Spleen (tissue), 11 donors: Measurements from ENCODE around the gene C12orf42. TPM values are rescaled to one million over a fixed set of nuclear protein-coding genes. Genes with fewer than 3 reads are reported as not detected.

Source experiments
- DNase-seq: peaks from one replicate; pipeline ENCODE4 v3.0.0-alpha.2; 2020
- H3K27ac ChIP-seq, 8 donors: fragments of 200-600 bp; sonication (generic) in 7 of 8; 1 replicate in 4 of 8; 2 replicates in 4 of 8; pipeline versions ENCODE4 v1.5.0 to v1.8.0; 2016 to 2021; ENCODE audit warnings: inconsistent platforms in 4 of 8, mild to moderate bottlenecking in 4 of 8, moderate library complexity in 1 of 8
- H3K27me3 ChIP-seq, 7 donors: fragments of 200-600 bp; sonication (generic) in 6 of 7; replicated peaks in 1 of 7; 1 replicate in 4 of 7; 2 replicates in 3 of 7; pipeline versions ENCODE4 v1.5.0 to v1.8.0; 2016 to 2021; ENCODE audit warnings: inconsistent platforms in 3 of 7, mild to moderate bottlenecking in 1 of 7
- H3K36me3 ChIP-seq, 6 donors: fragments of 200-600 bp; sonication (generic) in 5 of 6; 1 replicate in 4 of 6; 2 replicates in 2 of 6; pipeline versions ENCODE4 v1.5.0 to v1.8.0; 2016 to 2021; ENCODE audit warnings: inconsistent platforms in 2 of 6
- H3K4me1 ChIP-seq, 6 donors: fragments of 200-600 bp; sonication (generic) in 5 of 6; 1 replicate in 3 of 6; 2 replicates in 3 of 6; pipeline versions ENCODE4 v1.5.0 to v1.8.0; 2016 to 2021; ENCODE audit warnings: inconsistent platforms in 3 of 6
- H3K4me3 ChIP-seq, 8 donors: fragments of 200-600 bp; sonication (generic) in 7 of 8; 1 replicate in 4 of 8; 2 replicates in 4 of 8; pipeline versions ENCODE4 v1.5.0 to v1.8.0; 2016 to 2021; ENCODE audit warnings: inconsistent platforms in 4 of 8, mild to moderate bottlenecking in 4 of 8, moderate library complexity in 2 of 8
- H3K9me3 ChIP-seq, 8 donors: fragments of 200-600 bp; sonication (generic) in 7 of 8; 1 replicate in 4 of 8; 2 replicates in 4 of 8; pipeline versions ENCODE4 v1.5.0 to v1.8.0; 2016 to 2021; ENCODE audit warnings: inconsistent platforms in 4 of 8
- CTCF ChIP-seq, 11 experiments: fragments of 200-600 bp in 7 of 11; fragments of 450-650 bp in 4 of 11; sonication (generic) in 4 of 11; IDR thresholded peaks in 8 of 11; conservative IDR thresholded peaks in 3 of 11; 1 replicate in 7 of 11; 2 replicates in 4 of 11; pipeline versions ENCODE4 v1.4.0 to v1.8.0; 2016 to 2021; ENCODE audit warnings: antibody characterized with exemption in 11 of 11, inconsistent platforms in 4 of 11, mild to moderate bottlenecking in 1 of 11
- POLR2A ChIP-seq, 3 donors: fragments of 450-650 bp; IDR thresholded peaks; one replicate each; pipeline ENCODE4 v1.5.1; 2017; ENCODE audit warnings: antibody characterized with exemption in 3 of 3, mild to moderate bottlenecking in 1 of 3
- POLR2AphosphoS5 ChIP-seq, 3 donors: sonication (generic); formaldehyde crosslinking; IDR thresholded peaks; one replicate each; pipeline ENCODE4 v1.5.1; 2017; ENCODE audit warnings: antibody characterized with exemption in 3 of 3
- WGBS, 5 donors: extraction: QIAGEN DNeasy Blood & Tissue Kit in 3 of 5; methylation state at CpG; one replicate each; pipeline versions ENCODE4 v1.1.5 to v1.1.7; 2013 to 2018; 5-methylcytosine and 5-hydroxymethylcytosine counted together
- intact Hi-C: fragments of 100-400 bp; cut with DNase I; formaldehyde crosslinking; loops from one replicate; pipeline ENCODE4 v1.15.0; 2023; ENCODE audit warnings: low total_unique reads
- polyA plus RNA-seq, 3 donors: library from polyadenylated mRNA; stranded (reverse); fragments of 200-250 nt; gene quantifications; one replicate each; pipeline ENCODE4 v1.2.1, GENCODE V29; 2013
- total RNA-seq, 7 donors: library from RNA; depleted of rRNA in 3 of 7; stranded (reverse); fragments of >200 nt in 3 of 7; fragmentation: NEBNext Ultra II Directional in 4 of 7; extraction: Animal tissue kit (Norgen Biotek cat#: 25700) in 4 of 7; gene quantifications; one replicate each; pipeline versions ENCODE4 v1.1.0 to v1.2.1, GENCODE V29; 2016 to 2021
- donor health status: healthy with polysubstance abuse.
- donor health status: DM: no; HTN: no; CAD: no; lungs with moderate emphysema.
- donor health status: DM: no; HTN: no; CAD: no.
- donor health status: Bipolar disorder and iron deficiency.
- donor health status: healthy.
- donor health status: DM: no; HTN: no; CAD: no.
- donor health status: DM: yes; HTN: yes; CAD: no.

Gene C12orf42
- total and polyA plus RNA-seq, 10 donors: 3.7 to 18.1 (median 11.9) TPM

GRCh38 chr12:103494734-103495468, 867 bp downstream of the C12orf42 start:
- no peak for DNase-seq
- peak overlapping the region; percentile 25 to 69 (median 46) for H3K4me3 ChIP-seq
- H3K4me1 ChIP-seq: peaks cover 0 to 23% (median 13%) of the 10 kb centered on the region in 6 donors
- H3K9me3 ChIP-seq: no peaks in the 10 kb centered on the region
- TF ChIP-seq POLR2A (IDR thresholded peaks at IDR 0.05): no peak
- TF ChIP-seq CTCF (IDR thresholded peaks at IDR 0.05 in 8 of 11, conservative IDR thresholded peaks at IDR 0.05 in 3 of 11): no peak
- TF ChIP-seq POLR2AphosphoS5 (IDR thresholded peaks at IDR 0.05): no peak
- H3K27me3 ChIP-seq: peaks cover 0 to 38% (median 10%) of the 10 kb centered on the region in 7 donors
- peak overlapping the region in 3 of 8 donors; percentile 60 to 79 (median 68) for H3K27ac ChIP-seq
- 7 to 12% (median 11%) methylated on average over 15 to 23 of the region's 24 CpGs for WGBS, 5 donors
- no peaks in the 10 kb centered on the region for H3K36me3 ChIP-seq
- intact Hi-C loops: no loop called here

DNA sequence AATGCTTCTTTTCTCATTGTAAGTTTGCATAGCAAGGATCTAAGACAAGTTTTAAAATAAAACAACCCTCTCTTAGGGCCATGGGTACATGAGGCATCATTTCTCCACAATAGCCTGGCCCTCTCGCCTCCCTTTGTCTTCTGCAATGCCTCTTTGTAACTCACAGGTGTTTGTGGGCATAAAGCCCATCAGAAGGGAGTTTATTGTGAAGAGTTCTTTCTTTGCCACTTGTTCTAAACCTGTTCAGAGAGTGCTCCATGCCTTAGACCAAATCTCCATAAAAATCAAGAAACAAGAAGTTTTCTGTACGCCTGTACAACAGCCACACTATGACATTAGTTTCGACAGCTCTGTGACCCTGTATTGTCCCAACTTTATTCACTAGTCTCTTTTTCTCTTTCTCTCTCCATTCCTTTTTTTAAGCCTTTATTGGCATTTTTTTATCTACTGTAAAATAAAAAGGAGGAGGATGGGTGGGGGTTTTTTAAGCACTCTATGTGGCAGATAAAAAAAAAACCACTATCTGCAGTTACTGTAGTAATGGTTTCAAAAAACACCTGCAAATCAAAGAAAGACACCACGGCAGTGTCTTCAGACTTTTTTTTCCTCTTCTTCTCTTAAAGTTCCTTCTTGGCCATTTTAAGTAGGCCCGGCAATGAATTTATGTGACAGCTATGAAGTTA, 1.6 kb downstream of the C12orf42 start:
- TF ChIP-seq POLR2A (IDR thresholded peaks at IDR 0.05): no peak
- no peak for TF ChIP-seq CTCF (IDR thresholded peaks at IDR 0.05 in 8 of 11, conservative IDR thresholded peaks at IDR 0.05 in 3 of 11)
- no peak for TF ChIP-seq POLR2AphosphoS5 (IDR thresholded peaks at IDR 0.05)
- H3K36me3 ChIP-seq: no peaks in the 10 kb centered on the region
- H3K9me3 ChIP-seq: peaks cover 0 to 2% (median 0%) of the 10 kb centered on the region in 8 donors
- WGBS, 5 donors: 59 to 67% (median 61%) methylated on average over 5 of the region's 5 CpGs
- H3K4me1 ChIP-seq: peaks cover 0 to 23% (median 13%) of the 10 kb centered on the region in 6 donors
- H3K27ac ChIP-seq: no peak overlapping the region
- DNase-seq: no peak
- peak overlapping the region in 1 of 8 donors; percentile 58 for H3K4me3 ChIP-seq
- intact Hi-C loops: no loop called here
- H3K27me3 ChIP-seq: peaks cover 0 to 38% (median 10%) of the 10 kb centered on the region in 7 donors

DNA sequence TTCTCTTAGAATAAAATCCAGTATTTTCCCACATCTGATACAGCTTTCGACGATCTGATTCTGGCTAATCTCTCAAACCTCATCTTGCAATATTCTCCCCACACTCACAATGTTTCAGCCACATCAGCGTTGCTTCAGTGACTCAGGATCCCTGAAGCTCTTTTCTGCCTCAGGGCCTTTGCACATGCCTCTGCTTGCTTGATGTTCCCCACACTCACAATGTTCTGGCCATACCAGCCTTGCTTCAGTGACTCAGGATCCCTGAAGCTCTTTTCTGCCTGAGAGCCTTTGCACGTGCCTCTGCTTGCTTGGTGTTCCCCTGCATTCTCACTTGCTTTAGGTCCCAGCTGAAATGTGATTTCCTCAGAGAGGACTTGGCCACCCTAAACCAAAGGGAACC, 2.6 kb downstream of the C12orf42 start:
- no peak overlapping the region for H3K4me3 ChIP-seq
- peaks cover 0 to 12% (median 0%) of the 10 kb centered on the region in 8 donors for H3K9me3 ChIP-seq
- intact Hi-C loops: no loop called here
- DNase-seq: no peak
- peaks cover 0 to 38% (median 10%) of the 10 kb centered on the region in 7 donors for H3K27me3 ChIP-seq
- no peak overlapping the region for H3K27ac ChIP-seq
- 81 to 90% (median 89%) methylated on average over 4 of the region's 4 CpGs for WGBS, 5 donors
- TF ChIP-seq POLR2AphosphoS5 (IDR thresholded peaks at IDR 0.05) (no peak), POLR2A (IDR thresholded peaks at IDR 0.05) (no peak), CTCF (IDR thresholded peaks at IDR 0.05 in 8 of 11, conservative IDR thresholded peaks at IDR 0.05 in 3 of 11) (no peak)
- H3K36me3 ChIP-seq: no peaks in the 10 kb centered on the region
- H3K4me1 ChIP-seq: peaks cover 0 to 23% (median 13%) of the 10 kb centered on the region in 6 donors

- 52 to 60% (median 55%) methylated on average over 4 of the region's 4 CpGs for WGBS, 5 donors
- H3K4me1 ChIP-seq: no peaks in the 10 kb centered on the region
- H3K9me3 ChIP-seq: peaks cover 0 to 64% (median 43%) of the 10 kb centered on the region in 8 donors
- no peak for DNase-seq
- H3K36me3 ChIP-seq: no peaks in the 10 kb centered on the region
- H3K4me3 ChIP-seq: no peak overlapping the region
- no peak overlapping the region for H3K27ac ChIP-seq
- TF ChIP-seq POLR2AphosphoS5 (IDR thresholded peaks at IDR 0.05) (no peak), POLR2A (IDR thresholded peaks at IDR 0.05) (no peak), CTCF (IDR thresholded peaks at IDR 0.05 in 8 of 11, conservative IDR thresholded peaks at IDR 0.05 in 3 of 11) (no peak)
- H3K27me3 ChIP-seq: no peaks in the 10 kb centered on the region
- intact Hi-C loops: no loop called here
These were observed 13.4 kb downstream of the C12orf42 start for GRCh38 chr12:103482365-103482764.
